ENCODE results near the gene SEC23B.

Gene SEC23B

GRCh38 chr20:18527339-18527738, 19.6 kb downstream of the SEC23B start:
- TF ChIP-seq CTCF (IDR thresholded peaks at IDR 0.05; ENCODE audit: borderline replicate concordance, insufficient read depth, low read depth, low read length), result no peak
- no peak overlapping the region for H3K4me3 ChIP-seq (ENCODE audit: low read depth, low read length)

- no peak for TF ChIP-seq CTCF (IDR thresholded peaks at IDR 0.05; ENCODE audit: borderline replicate concordance, insufficient read depth, low read depth, low read length)
- H3K4me3 ChIP-seq (ENCODE audit: low read depth, low read length), result no peak overlapping the region
Measured at GRCh38 chr20:18527836-18528235, 20.1 kb downstream of the SEC23B start.

GRCh38 chr20:18529041-18529440, 21.3 kb downstream of the SEC23B start:
- no peak for TF ChIP-seq CTCF (IDR thresholded peaks at IDR 0.05; ENCODE audit: borderline replicate concordance, insufficient read depth, low read depth, low read length)
- H3K4me3 ChIP-seq (ENCODE audit: low read depth, low read length), result no peak overlapping the region

- no peak for TF ChIP-seq CTCF (IDR thresholded peaks at IDR 0.05; ENCODE audit: borderline replicate concordance, insufficient read depth, low read depth, low read length)
- H3K4me3 ChIP-seq (ENCODE audit: low read depth, low read length), result no peak overlapping the region
Measured at GRCh38 chr20:18532626-18533025, 24.9 kb downstream of the SEC23B start.

GRCh38 chr20:18533491-18533890, 25.8 kb downstream of the SEC23B start:
- H3K4me3 ChIP-seq (ENCODE audit: low read depth, low read length), result no peak overlapping the region
- TF ChIP-seq CTCF (IDR thresholded peaks at IDR 0.05; ENCODE audit: borderline replicate concordance, insufficient read depth, low read depth, low read length), result no peak

GRCh38 chr20:18533978-18534644, 26.4 kb downstream of the SEC23B start:
- no peak for TF ChIP-seq CTCF (IDR thresholded peaks at IDR 0.05; ENCODE audit: borderline replicate concordance, insufficient read depth, low read depth, low read length)
- no peak overlapping the region for H3K4me3 ChIP-seq (ENCODE audit: low read depth, low read length)

GRCh38 chr20:18537651-18538050, 29.9 kb downstream of the SEC23B start:
- no peak overlapping the region for H3K4me3 ChIP-seq (ENCODE audit: low read depth, low read length)
- TF ChIP-seq CTCF (IDR thresholded peaks at IDR 0.05; ENCODE audit: borderline replicate concordance, insufficient read depth, low read depth, low read length), result no peak
